GM21381 (cell line): ENCODE data around the gene C9orf50.

Experiments used
- ATAC-seq: cut with Tn5 transposase; IDR thresholded peaks from one replicate; pipeline ENCODE4 v1.9.1; 2021; ENCODE audit warnings: mild to moderate bottlenecking, moderate library complexity; ENCODE audit not compliant: unreplicated experiment

C9orf50 gene

GRCh38 chr9:129612815-129613519 is 7.9 kb downstream of the C9orf50 start:
- ATAC-seq, result no peak

DNA sequence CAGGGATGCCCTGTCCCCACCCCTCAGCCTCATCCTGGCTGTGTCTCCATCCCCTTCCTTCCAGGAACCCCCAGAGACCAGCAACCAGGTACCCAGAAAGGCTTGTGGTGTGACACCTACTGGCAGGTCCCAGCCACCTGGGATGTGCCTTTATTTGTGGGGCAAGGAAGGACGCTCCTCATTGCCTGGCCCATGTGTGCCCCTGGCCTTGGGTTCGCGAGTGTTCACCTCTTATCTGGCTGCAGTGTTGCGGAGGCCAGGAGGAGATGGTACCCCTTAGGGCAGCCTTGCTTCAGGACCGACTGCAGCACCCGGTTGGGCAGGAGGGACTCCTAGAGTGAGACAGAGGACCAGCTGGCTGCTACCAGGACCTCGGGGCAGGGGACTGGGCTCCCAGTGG is 8.8 kb downstream of the C9orf50 start:
- ATAC-seq, result no peak

GRCh38 chr9:129611307-129611800 is 9.5 kb downstream of the C9orf50 start:
- ATAC-seq, result no peak

DNA sequence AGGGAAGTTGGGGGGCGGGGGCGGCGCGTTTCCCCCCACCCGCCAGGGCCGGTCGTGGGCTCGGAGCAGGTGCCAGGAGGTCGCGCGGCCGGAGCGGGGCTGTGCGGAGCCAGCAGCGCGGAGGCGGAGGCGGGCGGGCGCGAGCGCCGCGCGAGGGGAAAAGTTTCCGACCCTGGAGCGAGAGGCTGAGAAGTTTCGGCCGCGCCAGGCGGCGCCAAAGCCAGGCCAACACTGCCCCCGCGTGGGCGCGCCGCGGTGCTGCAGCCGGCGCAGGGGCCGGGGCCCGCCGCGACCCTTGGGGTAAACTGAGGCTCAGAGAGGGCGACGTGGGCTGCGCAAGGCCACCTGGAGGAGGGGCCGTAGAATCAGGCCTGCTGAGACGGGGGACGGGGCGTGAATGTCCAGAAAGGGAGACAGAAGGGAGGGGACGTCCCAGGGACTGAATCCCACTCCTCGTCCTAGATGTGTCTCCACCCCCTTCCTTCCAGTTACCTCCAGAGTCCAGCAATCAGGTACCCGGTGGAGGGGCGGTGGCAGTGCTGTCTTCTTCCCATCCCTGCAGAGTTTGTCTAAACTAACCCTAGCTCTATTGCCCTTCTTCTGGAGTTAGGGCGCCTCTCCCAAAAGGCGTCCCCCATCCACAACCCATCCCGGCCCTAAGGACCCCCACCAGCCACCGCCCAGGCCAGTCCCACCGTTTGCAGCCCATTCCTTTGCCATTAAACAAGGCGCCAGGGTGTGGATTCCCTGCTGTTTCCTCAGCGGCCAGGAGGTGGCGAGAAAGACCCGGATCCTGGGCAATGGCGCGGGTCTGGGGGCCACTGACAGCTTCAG is 10.2 kb downstream of the C9orf50 start:
- ATAC-seq, result no peak

DNA sequence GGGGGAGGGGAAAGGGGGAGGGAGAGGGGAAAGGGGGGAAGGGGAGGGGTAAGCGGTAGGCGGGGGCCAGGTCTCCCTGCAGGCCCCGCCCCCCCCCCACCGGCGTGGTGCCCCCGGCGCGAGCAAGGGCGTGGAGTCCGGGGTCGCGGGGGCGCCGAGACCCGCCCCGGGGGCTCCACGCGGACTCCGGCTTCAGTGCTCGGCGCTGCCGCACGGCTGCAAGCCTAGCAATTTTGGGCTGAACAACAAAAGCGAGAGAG is 10.8 kb downstream of the C9orf50 start:
- ATAC-seq, result no peak

DNA sequence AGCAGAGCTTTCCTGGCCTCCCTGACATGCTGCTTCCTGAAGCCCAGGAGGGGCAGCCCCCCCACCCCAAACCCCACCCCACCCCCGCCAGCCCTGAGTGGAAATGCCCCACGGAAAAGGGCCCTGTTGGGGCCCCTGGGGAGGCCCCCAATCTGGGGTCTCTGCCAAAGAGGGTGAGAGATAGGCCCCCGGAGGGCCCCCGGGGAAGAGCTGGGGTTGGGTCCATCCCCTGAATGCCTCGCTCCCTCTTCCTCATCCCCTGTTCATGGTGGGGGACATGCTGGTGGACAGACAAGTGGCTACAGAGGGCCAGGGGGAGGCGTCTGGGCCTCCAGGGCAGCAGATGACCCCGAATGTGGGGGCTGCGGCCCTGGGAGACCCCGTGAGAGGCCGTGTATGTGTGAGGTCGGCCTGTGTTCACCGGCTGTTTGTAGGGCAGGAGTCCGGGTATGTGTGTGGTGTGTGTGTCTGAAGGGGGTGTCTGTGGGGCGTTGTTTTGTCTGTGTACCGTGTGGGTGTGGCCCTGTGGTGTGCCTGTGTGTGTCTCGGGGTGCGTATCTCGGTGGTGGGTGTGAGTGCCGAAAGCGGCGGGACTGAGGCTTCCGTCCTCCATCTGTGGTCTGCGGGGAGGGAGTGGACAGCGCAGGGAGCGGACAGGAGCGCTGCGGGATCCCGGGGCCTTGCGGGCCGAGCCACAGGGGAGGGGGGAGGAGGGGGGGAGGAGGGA is 11.3 kb downstream of the C9orf50 start:
- ATAC-seq, result no peak

DNA sequence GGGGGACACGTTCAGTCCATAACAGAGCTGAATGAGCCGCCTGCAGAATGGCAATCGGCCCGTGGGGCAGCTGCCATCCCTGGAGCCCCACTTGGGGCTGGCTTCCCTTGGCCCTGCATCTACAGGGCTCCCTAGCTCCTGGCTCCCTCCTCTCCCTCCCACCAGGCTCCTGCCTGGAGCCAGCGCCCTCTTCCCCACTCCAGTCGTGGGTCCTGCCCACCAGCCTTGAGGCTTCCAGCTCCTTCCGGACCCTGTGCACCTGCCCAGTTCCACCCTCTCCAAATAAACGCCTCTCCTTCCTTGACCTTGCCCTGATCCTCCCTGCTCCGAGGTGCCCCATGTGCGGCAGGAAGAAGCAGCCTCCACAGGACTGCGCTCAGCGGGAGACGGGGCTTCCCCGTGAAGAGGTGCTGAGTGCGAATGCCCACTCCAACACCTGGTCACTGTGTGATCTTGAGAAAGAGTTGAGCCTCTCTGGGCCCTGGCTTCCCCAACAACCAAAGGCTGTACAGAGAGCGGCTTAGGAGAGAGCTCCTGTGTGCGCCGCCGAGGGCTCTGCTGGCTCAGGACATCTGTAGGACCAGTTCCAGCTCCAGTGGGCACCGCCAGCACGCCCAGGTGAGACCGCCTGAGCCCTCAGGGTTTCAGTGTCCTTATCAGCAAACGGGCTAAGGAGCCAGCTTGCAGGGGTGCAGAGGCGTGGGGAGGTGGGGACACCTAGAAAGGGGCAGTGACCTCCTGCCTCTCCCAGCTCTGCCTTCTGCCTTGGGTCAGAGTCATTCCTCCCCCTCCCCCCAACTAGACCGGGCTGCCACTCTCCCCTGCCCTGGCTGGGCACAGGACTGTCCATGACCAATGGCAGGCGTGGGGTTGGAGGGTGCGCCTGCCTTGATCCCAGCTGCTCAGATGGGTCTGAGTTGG is 12.1 kb downstream of the C9orf50 start:
- no peak for ATAC-seq

- ATAC-seq, result no peak
Measured at GRCh38 chr9:129607027-129607387, 13.9 kb downstream of the C9orf50 start.

DNA sequence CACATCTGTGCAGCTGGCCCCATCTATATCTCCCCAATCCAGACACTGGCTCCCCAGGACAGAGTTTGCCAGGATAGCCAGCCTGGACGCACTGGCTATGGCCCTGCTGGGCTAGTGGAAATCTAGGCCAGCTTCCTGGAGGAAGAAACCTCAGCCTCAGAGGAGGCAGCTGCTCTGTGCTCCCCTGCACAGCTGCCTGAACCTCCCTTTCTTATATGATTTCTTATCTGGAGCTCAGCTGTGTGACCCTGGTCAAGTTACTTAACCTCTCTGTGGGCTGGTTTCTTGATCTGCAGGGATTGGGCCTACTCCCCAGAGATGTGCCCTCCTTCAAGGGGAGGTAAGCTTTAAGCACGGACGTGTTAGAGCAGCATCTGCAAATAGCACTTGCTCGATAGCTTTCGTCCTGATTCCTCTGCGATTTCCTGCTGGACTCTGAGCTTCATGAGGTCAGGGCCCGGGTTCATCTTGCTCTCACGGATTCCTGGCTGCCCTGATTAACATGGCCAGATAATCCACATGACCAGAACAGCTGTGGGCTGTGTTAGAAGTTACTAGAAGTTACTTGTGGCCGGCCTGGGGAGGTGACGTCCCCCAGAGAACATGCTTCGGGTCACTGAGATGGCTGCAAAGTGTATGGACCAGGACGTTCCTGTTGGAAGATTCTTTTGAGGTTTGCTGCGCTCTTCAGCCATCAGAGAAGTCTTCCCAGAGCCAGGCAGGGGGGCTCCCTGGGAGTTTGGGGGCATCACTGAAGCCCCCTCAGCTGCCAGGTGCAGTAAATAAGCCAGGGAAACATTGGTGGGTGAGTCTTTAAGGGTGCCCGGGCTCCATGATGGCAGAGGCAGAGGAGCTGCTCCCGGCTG is 14.5 kb downstream of the C9orf50 start:
- no peak for ATAC-seq

DNA sequence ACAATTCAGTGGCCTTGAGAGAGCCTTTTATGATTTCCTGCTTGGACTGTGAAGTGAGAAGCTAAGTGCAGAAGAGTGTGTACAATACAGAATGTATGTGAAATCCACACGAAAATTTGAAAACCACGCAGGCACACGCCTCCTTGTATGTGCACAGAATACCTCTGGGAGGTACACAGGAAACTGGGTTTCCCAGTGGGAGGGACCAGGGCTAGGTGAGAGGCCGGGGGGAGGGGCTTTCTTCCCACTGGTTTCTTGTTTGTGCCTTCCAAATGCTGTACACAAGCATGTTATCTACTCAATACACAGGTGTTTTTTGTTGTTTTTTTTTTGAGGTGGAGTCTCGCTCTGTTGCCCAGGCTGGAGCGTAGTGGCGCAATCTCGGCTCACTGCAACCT is 16.1 kb downstream of the C9orf50 start:
- no peak for ATAC-seq

DNA sequence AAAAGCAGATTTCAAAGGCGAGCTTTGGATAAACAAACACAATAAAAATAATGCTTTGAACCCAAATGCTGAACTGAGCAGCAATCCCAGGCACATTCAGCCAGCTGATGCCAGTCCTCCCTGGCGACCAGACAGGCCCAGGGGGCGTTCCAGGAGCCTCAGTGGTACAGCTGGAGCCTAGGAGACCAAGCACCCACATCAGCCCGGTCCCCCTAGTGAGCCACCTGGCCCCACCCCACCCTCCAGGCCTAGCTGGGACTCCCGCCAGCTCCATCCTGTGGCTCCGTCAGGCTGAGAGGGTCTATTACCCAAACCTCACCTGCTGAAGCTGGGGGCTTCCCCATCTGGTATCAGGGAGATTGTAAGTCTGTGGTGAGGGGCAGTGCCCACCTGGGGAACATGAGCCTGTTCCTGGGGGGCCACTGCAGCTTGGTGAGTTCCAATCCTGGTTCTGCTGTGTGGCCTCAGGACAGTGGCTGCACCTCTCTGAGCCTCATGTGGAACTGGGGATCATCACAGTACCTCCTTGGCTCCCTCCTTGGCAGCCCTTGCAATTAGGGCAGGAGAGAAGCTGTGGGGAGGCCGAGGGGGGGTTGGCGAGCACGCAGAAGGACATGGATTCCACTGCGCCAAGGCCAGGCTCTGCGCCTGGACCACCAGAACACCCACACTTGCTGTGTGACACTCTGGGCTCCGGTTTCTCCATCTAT is 16.7 kb downstream of the C9orf50 start:
- no peak for ATAC-seq

DNA sequence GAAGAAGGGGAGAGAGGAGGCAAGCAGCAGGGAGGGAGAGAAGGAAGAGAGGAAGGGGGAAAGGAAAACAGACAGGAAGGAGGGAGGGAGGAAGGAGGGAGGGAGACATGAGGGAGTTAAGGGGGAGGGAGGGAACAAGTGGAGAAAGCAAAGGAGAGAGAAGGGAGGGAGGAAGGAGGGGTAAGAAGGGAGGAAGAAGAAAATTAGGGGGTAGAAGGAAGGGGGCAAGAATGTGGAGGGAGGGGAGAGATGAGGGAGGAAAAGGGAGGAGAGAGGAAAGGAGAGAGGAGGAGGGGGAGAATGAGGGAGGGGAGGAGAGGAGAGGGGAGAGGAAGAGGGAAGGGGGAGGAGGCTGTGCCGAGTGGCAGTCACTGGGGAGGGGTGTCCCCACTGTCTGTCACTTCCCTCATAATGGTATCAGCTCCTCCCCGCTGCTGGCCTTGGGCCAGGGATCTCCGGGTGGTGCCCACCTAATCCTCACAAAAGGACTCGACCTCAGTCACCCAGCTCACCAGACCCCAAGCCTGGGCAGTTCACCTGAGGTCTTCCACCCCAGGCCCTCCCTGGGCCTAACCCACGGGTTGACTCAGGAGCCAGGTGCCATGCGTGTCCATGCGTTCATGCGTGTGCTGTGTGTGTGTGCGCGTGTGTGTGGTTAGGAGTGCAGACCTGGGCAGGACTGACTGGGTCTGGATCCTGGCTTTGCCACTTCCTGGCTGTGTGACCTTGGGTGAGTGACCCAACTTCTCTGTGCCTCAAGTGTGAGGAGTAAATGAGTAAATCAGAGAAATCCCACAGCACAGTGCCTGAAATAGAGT is 18.1 kb downstream of the C9orf50 start:
- no peak for ATAC-seq

GRCh38 chr9:129601082-129601674 is 19.7 kb downstream of the C9orf50 start:
- ATAC-seq, result no peak

- ATAC-seq, result no peak
Measured at GRCh38 chr9:129598089-129598596, 22.8 kb downstream of the C9orf50 start.

GRCh38 chr9:129597355-129598088 is 23.4 kb downstream of the C9orf50 start:
- peak; percentile 51 for ATAC-seq

GRCh38 chr9:129596541-129597331 is 24.2 kb downstream of the C9orf50 start:
- ATAC-seq, result no peak
